Measurements from ENCODE around the gene CD81.

The CD81 gene

DNA sequence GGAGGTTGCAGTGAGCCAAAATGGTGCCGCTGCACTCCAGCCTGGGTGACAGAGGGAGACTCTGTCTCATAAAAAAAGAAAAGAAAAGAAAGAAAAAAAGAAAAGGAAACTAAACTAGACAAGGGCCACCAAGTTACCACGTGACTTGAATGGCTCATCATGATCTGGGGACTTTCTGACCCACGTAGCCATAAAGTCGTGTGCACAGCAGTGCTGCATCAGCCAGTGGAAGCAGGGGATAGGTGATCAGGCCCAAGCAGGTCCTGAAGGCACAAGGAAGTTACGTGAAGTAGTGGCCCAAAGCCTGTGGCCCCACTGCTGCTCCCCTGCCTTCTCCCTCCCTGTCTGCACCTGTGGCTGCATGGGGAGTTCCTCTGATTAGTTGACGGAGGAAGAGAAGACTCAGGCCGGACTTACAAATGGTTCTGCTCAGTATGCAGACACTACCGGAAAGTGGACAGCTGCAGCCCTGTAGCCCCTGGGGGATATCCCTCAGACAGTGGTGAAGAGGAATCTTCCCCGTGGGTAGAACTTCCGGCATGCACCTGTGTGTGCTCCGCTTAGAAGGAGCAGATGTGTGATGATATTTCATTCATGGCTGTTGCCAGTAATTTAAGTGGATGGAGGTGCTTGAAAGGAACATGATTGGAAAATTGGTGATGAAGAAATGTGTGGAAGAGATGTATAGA, 18.2 kb upstream of the CD81 start:
- H3K4me3 ChIP-seq (ENCODE audit: low read length) = no peak overlapping the region
- DNase-seq (ENCODE audit: low read depth) = no peak
- TF ChIP-seq, protein P1, sequence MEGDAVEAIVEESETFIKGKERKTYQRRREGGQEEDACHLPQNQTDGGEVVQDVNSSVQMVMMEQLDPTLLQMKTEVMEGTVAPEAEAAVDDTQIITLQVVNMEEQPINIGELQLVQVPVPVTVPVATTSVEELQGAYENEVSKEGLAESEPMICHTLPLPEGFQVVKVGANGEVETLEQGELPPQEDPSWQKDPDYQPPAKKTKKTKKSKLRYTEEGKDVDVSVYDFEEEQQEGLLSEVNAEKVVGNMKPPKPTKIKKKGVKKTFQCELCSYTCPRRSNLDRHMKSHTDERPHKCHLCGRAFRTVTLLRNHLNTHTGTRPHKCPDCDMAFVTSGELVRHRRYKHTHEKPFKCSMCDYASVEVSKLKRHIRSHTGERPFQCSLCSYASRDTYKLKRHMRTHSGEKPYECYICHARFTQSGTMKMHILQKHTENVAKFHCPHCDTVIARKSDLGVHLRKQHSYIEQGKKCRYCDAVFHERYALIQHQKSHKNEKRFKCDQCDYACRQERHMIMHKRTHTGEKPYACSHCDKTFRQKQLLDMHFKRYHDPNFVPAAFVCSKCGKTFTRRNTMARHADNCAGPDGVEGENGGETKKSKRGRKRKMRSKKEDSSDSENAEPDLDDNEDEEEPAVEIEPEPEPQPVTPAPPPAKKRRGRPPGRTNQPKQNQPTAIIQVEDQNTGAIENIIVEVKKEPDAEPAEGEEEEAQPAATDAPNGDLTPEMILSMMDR (IDR thresholded peaks at IDR 0.05; ENCODE audit: insufficient read depth, low read depth, low read length, missing control alignments) = no peak

DNA sequence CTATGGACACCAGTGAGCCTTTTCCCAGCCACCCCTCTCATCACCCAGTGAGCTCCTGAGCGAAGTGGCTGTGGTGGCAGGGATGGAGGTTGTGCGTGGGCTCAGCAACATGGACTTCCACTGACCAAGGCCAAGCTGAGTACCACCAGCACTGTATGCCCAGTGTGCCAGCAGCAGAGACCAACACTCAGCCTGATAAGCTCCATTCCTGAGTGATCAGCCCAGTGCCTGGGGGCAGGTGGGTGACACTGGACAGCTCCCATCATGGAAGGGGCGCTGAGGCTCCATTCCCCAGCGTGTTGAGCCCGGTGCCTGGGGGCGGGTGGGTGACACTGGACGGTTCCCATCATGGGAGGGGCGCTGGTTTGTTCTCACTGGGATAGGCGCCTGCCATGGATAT, 17.6 kb upstream of the CD81 start:
- TF ChIP-seq, protein P1 (IDR thresholded peaks at IDR 0.05; ENCODE audit: insufficient read depth, low read depth, low read length, missing control alignments) = no peak
- no peak for DNase-seq (ENCODE audit: low read depth)

DNA sequence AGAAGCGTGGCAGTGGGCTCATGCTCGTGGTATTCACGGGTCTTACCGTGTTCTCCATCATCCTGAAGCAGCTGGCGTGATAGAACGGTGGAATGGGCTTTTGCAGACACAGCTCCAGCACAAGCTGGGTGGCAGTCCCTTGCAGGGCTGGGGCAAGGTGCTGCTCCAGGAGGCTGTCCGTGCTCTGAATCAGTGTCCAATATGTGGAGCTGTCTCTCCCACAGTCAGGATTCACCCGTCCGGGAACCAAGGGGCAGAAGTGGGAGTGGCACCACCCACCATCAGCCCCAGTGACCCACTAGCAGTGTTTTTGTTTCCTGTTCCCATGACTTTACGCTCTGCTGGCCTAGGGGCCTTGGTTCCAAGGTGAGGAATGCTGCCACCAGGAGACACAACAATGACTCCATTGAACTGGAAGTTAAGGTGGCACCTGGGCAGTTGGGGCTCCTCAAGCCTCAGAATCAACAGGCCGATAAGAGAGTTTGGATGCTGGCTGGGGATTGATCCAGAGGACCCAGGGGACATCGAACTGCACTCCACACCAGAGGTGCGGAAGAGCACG, 16.9 kb upstream of the CD81 start:
- TF ChIP-seq, protein P1 (IDR thresholded peaks at IDR 0.05; ENCODE audit: insufficient read depth, low read depth, low read length, missing control alignments) = no peak
- DNase-seq (ENCODE audit: low read depth) = no peak
- H3K4me3 ChIP-seq (ENCODE audit: low read length) = no peak overlapping the region

More for the DNA sequence above, 17.6 kb upstream of the CD81 start:
- no peak overlapping the region for H3K4me3 ChIP-seq (ENCODE audit: low read length)

DNA sequence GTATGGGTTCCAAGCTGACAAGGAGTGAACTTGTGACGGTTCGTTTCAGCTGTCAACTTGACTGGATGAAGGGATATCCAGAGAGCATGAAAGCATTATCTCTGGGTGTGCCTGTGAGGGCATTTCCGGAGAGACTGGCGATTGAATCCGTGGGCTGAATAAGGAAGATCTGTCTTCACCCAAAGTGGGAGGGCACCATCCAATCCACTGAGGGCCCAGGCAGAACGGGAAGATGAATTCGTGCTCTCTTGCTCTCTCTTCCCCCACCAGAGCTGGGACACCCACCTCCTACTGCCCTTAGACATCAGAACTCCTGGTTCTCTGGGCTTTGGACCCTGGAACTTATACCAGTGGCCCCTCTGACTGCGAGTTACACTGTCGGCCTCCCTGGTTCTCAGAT, 15.5 kb upstream of the CD81 start:
- TF ChIP-seq, protein P1 (IDR thresholded peaks at IDR 0.05; ENCODE audit: insufficient read depth, low read depth, low read length, missing control alignments) = no peak
- DNase-seq (ENCODE audit: low read depth) = no peak
- H3K4me3 ChIP-seq (ENCODE audit: low read length) = no peak overlapping the region

DNA sequence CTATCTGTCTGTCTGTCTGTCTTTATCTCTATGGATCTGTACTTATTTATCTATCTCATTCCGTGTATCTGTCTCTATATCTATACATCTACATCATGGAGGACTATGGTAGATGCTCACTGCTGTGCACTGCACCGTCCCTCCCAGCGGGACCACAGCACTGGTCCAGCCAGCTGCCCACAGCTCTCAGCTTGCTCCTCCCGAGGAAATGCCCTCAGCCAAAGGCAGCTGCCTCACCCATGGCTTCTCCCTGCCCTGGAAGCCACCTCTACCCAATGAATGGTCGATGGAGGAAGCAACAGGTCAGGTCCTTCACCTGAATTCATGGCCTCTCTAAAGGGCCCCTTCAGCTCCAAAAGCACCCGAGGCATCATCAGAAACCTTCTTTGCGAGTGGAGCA, 14.7 kb upstream of the CD81 start:
- TF ChIP-seq, protein P1 (IDR thresholded peaks at IDR 0.05; ENCODE audit: insufficient read depth, low read depth, low read length, missing control alignments) = no peak
- DNase-seq (ENCODE audit: low read depth) = no peak
- no peak overlapping the region for H3K4me3 ChIP-seq (ENCODE audit: low read length)

DNA sequence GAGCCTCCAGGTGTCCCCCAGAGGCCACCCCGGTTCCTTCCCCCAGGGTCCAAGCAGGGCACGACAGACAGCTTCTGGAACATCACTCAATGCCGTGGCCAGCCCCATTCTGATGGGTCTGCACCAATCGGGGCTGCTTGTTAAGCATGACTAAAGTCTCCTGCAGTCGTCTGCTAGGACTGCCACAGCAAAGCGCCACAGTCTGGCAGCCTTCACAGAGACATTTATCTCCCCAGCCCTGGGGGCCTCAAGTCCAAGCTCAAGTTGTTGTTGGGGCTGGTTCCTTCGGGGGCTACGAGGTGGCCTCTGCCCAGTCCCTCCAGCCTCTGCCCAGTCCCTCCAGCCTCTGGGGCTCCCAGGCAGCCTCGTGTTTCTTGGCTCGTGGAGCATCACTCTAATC, 14.0 kb upstream of the CD81 start:
- TF ChIP-seq, protein P1 (IDR thresholded peaks at IDR 0.05; ENCODE audit: insufficient read depth, low read depth, low read length, missing control alignments) = no peak
- no peak overlapping the region for H3K4me3 ChIP-seq (ENCODE audit: low read length)
- no peak for DNase-seq (ENCODE audit: low read depth)

Measured in epithelial cell of esophagus (primary cell).